Measurements from ENCODE around the gene LARGE2. TPM values are rescaled to one million over a fixed set of nuclear protein-coding genes. Genes with fewer than 3 reads are reported as not detected.

Gene LARGE2
- total and polyA plus RNA-seq, 2 experiments from 2014 or later = 4.5 to 4.9 TPM

DNA sequence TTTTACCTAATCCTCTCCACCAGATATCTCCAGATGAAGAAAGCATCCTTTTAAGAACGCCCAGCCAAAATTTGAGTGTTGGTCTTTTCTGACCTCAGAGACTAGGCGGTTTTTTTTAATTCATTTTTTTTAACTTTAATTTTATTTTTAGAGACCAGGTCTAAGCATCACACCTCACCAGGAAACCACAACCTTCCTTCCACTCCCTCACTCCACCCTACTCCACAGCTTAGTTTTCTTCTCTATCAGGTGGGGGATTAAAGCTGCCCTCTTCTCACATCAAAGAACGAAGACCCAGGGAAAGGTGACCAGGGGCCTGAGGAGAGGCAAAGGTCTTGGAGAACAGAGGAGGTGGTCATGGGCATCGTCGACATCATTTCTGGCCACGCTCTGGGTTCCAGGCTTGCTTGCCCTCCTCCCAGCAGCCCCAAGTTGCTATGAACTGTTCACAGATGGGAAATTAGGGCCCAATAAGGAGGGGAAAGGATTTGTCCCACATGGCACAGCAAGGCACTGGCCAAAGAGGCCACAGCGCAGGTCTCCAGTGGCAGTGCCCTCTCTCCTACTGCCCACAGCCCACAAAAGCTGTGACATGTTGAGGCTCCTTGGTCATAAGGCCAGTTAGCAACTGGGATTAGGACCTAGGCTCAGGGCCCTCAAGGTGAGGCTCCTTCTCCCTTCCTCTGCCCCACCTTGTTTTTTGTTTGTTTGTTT, 3.3 kb upstream of the LARGE2 start:
- peaks cover 6% of the 10 kb centered on the region for H3K36me3 ChIP-seq
- no peaks in the 10 kb centered on the region for H3K9me3 ChIP-seq (ENCODE audit: low read depth)
- H3K27me3 ChIP-seq = peaks cover 34% of the 10 kb centered on the region
- TF ChIP-seq, protein P1, sequence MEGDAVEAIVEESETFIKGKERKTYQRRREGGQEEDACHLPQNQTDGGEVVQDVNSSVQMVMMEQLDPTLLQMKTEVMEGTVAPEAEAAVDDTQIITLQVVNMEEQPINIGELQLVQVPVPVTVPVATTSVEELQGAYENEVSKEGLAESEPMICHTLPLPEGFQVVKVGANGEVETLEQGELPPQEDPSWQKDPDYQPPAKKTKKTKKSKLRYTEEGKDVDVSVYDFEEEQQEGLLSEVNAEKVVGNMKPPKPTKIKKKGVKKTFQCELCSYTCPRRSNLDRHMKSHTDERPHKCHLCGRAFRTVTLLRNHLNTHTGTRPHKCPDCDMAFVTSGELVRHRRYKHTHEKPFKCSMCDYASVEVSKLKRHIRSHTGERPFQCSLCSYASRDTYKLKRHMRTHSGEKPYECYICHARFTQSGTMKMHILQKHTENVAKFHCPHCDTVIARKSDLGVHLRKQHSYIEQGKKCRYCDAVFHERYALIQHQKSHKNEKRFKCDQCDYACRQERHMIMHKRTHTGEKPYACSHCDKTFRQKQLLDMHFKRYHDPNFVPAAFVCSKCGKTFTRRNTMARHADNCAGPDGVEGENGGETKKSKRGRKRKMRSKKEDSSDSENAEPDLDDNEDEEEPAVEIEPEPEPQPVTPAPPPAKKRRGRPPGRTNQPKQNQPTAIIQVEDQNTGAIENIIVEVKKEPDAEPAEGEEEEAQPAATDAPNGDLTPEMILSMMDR (IDR thresholded peaks at IDR 0.05; ENCODE audit: low read depth, low read length) = no peak
- DNase-seq (ENCODE audit: low read depth in 1 of 2, low spot score in 1 of 2) = no peak
- H3K27ac ChIP-seq = no peak overlapping the region
- H3K4me3 ChIP-seq = peak overlapping the region; percentile 90
- H3K4me1 ChIP-seq (ENCODE audit: low read depth) = no peaks in the 10 kb centered on the region

DNA sequence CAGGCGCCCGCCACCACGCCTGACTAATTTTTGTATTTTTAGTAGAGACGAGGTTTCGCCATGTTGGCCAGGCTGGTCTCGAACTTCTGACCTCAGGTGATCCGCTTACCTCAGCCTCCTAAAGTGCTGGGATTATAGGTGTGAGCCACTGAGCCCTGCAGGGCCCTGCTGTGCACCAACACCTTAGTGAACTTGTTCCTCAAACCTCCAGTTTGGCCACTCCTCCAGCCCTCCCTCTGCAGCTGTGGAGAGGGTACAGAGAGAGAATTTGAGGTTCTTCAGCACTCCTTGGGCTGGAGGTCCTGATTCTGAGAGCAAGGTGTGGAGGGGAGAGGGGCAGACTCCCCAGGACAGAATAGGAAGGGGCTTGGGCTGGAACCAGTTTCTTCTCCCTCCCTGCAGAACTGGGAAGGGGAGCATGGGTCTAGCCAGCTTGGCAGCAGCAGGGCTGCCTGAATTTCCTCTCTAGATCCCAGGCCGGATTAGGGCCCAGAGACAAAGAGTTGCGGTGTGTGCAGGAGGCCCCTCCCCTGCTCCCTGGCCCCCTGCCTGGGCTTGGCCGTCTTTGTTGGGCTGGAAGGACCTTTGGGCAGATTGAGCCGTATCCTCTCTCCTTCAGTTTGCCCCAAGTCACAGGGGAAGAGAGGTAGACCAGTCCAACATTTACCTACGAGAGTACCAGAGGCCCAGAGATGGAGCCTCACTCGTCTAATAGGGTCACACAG, 2.5 kb upstream of the LARGE2 start:
- DNase-seq (ENCODE audit: low read depth in 1 of 2, low spot score in 1 of 2) = no peak
- H3K27me3 ChIP-seq = peaks cover 42% of the 10 kb centered on the region
- H3K27ac ChIP-seq = no peak overlapping the region
- no peaks in the 10 kb centered on the region for H3K4me1 ChIP-seq (ENCODE audit: low read depth)
- TF ChIP-seq, protein P1 (IDR thresholded peaks at IDR 0.05; ENCODE audit: low read depth, low read length) = no peak
- H3K4me3 ChIP-seq = no peak overlapping the region
- no peaks in the 10 kb centered on the region for H3K9me3 ChIP-seq (ENCODE audit: low read depth)
- no peaks in the 10 kb centered on the region for H3K36me3 ChIP-seq

DNA sequence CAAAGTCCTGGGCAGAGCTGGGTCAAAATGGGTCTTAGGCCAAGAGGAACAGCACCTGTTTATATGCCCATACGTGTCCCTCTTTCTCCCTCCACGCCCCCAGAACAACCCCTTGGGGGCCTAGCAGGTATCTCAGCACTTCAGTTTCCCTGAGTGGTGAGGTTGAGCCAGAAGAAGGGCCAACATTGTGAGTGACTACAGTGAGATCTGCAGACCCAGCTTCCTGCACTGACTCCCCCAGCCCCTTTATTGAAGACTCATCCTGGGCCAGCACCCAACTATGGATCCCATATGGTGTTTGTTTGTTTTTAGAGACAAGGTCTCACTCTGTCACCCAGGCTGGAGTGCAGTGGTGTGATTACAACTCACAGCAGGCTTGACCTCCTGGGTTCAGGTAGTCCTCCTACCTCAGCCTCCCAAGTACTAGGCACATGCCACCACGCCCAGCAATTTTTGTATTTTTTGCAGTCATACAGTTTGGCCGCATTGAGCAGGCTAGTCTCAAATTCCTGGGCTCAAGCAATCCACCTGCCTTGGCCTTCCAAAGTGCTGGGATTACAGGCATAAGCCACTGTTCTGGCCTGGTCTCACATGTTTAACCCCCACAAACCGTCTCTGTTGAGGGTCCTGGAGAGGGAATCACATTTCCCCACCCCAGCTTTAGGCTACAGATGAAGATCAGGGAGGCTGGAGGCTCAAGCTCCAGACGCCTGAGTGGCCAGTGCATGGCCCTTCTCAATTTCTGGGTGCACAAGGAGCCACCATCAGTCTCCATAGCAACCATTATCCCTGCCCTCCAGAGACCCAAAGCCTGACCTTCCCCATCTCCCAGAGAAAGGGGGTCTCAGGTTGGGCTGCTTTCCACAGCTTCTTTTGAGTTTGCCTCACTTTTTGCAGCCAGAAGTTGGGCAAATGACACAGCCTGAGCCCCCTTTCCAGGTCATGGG, 1.7 kb upstream of the LARGE2 start:
- no peak for DNase-seq (ENCODE audit: low read depth in 1 of 2, low spot score in 1 of 2)
- H3K4me3 ChIP-seq = no peak overlapping the region

DNA sequence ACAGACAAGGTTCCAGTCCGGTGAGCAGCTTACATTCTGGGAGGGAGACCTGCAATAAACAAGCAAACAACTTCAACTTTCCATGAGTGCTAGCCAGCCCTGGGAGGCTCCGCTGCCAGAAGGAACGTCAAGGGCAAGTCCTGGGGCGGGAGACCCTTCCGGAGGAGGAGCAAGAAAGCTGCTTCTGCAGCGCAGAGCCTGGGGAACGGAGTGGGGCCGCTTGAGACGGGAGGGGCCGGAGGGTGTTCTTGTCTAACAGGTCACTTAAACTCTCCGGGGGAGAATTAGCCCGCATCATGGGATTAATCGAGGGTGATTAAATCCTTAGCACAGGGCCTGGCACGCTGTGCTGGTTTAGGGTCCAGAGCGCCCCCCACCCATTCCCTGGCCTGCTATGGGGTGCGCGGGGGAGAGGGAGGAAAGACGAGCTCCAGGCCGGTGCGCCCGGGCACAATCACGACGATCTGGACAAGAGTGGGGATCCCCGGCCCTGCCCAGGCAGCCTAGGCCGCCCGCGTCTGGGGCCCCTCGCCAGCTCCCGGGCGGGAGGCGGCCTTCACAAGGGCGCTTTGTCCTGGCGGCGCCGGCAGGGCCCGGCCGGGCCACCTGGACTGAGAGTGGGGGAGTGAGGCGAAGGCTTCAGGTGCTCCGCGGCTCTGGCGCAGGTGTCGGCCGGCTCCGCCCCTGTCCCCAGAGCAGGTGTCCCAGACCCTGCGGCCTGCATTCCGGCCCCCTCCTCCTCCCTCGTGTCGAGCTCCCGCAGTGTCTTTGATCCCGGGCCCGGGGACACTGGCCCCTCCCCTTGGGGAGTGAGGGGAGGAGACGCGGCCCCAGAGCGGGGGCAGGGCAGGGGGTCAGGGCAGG, 663 bp upstream of the LARGE2 start:
- Histone ChIP-seq H3K4me3 (peak overlapping the region; percentile 38), H3K4me1 (ENCODE audit: low read depth) (no peaks in the 10 kb centered on the region), H3K27ac (no peak overlapping the region), H3K9me3 (ENCODE audit: low read depth) (no peaks in the 10 kb centered on the region), H3K36me3 (no peaks in the 10 kb centered on the region), H3K27me3 (peaks cover 45% of the 10 kb centered on the region)
- peak in 1 of 2 donors; percentile 55 for DNase-seq (ENCODE audit: low read depth in 1 of 2, low spot score in 1 of 2)
- TF ChIP-seq, protein P1 (IDR thresholded peaks at IDR 0.05; ENCODE audit: low read depth, low read length) = no peak

More for the DNA sequence above, 1.7 kb upstream of the LARGE2 start:
- Histone ChIP-seq H3K9me3 (ENCODE audit: low read depth) (no peaks in the 10 kb centered on the region), H3K27ac (no peak overlapping the region), H3K4me1 (ENCODE audit: low read depth) (no peaks in the 10 kb centered on the region), H3K27me3 (peaks cover 45% of the 10 kb centered on the region), H3K36me3 (no peaks in the 10 kb centered on the region)
- TF ChIP-seq, protein P1 (IDR thresholded peaks at IDR 0.05; ENCODE audit: low read depth, low read length) = no peak
